Brain microvascular endothelial cell (primary cell): ENCODE measurements around the gene AFM.

ENCODE experiments used
- DNase-seq: peaks from one replicate; pipeline ENCODE4 v3.0.0-alpha.2; 2020
- H3K27ac ChIP-seq: fragments of 250-450 bp; sonication (Bioruptor Pico); 2 replicates; pipeline ENCODE4 v1.5.1; 2020; ENCODE audit warnings: mild to moderate bottlenecking, moderate library complexity
- H3K27me3 ChIP-seq: fragments of 250-450 bp; sonication (Bioruptor Pico); replicated peaks from 2 replicates; pipeline ENCODE4 v1.5.1; 2020; ENCODE audit warnings: mild to moderate bottlenecking
- H3K36me3 ChIP-seq: fragments of 250-450 bp; sonication (Bioruptor Pico); replicated peaks from 2 replicates; pipeline ENCODE4 v1.5.1; 2020; ENCODE audit warnings: mild to moderate bottlenecking
- H3K4me3 ChIP-seq: 2 replicates; pipeline ENCODE4 v1.5.1; 2011; ENCODE audit warnings: low read depth, mild to moderate bottlenecking, control low read depth, low read length, moderate library complexity
- CTCF ChIP-seq: IDR thresholded peaks from 2 replicates; pipeline ENCODE4 v1.5.1; 2011; ENCODE audit warnings: low read depth, mild to moderate bottlenecking, moderate library complexity, low read length, control low read depth, inconsistent platforms; ENCODE audit errors: missing control alignments
- in situ Hi-C: cut with HindIII; loops from 2 replicates; pipeline ENCODE4 v1.10.0; 2017; ENCODE audit warnings: low sequenced_read_pairs, low pct_ligation_motif_present

The AFM gene

GRCh38 chr4:73439445-73439844 is 42.1 kb upstream of the AFM start:
- Histone ChIP-seq H3K27me3 (no peaks in the 10 kb centered on the region), H3K36me3 (no peaks in the 10 kb centered on the region), H3K27ac (no peak overlapping the region), H3K4me3 (no peak overlapping the region)
- in situ Hi-C loops: no loop called here
- DNase-seq: no peak
- no peak for TF ChIP-seq CTCF

GRCh38 chr4:73439991-73440390 is 41.6 kb upstream of the AFM start:
- in situ Hi-C loops: no loop called here
- Histone ChIP-seq H3K4me3 (no peak overlapping the region), H3K27ac (no peak overlapping the region), H3K27me3 (no peaks in the 10 kb centered on the region), H3K36me3 (no peaks in the 10 kb centered on the region)
- no peak for TF ChIP-seq CTCF
- no peak for DNase-seq

- H3K27me3 ChIP-seq: no peaks in the 10 kb centered on the region
- H3K36me3 ChIP-seq: no peaks in the 10 kb centered on the region
- H3K27ac ChIP-seq: no peak overlapping the region
- in situ Hi-C loops: no loop called here
- DNase-seq: no peak
- no peak overlapping the region for H3K4me3 ChIP-seq
- no peak for TF ChIP-seq CTCF
Observed at GRCh38 chr4:73440653-73441052, 40.9 kb upstream of the AFM start.

GRCh38 chr4:73442275-73442674 is 39.3 kb upstream of the AFM start:
- H3K4me3 ChIP-seq: no peak overlapping the region
- no peak for DNase-seq
- no peak for TF ChIP-seq CTCF
- no peaks in the 10 kb centered on the region for H3K27me3 ChIP-seq
- in situ Hi-C loops: no loop called here
- no peaks in the 10 kb centered on the region for H3K36me3 ChIP-seq
- H3K27ac ChIP-seq: no peak overlapping the region

- in situ Hi-C loops: no loop called here
Observed at GRCh38 chr4:73443224-73443623, 38.3 kb upstream of the AFM start.

More at GRCh38 chr4:73443224-73443623, 38.3 kb upstream of the AFM start:
- H3K27me3 ChIP-seq: no peaks in the 10 kb centered on the region
- no peaks in the 10 kb centered on the region for H3K36me3 ChIP-seq
- no peak overlapping the region for H3K27ac ChIP-seq
- DNase-seq: no peak
- TF ChIP-seq CTCF: no peak
- H3K4me3 ChIP-seq: no peak overlapping the region
